ENCODE data around the gene LRBA. TPM values are rescaled to one million over a fixed set of nuclear protein-coding genes. Genes with fewer than 3 reads are reported as not detected.

The LRBA gene
- total and polyA plus RNA-seq, 5 donors from 2014 or later = 23.0 to 95.3 (median 25.4) TPM

DNA sequence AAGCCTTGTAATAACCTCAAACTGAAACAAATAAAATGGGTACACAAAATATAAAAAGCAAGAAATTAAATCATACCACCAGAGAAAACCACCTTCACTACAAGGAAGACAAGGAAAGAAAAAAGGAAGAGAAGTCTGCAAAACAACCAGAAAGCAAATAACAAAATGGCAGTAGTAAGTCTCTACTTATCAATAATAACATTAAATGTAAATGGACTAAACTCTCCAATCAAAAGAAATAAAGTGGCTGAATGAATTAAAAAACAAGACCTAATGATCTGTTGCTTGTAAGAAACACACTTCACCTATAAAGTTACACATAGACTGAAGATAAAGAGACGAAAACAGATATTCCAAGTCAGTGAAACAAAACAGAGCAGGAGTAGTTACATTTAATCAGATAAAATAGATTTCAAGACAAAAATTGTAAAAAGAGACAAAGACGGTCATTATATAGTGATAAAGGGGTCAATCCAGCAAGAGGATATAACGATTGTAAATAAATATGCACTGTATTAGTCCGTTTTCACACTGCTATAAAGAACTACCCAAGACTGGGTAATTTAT lies 289.0 kb downstream of the LRBA start:
- no peak overlapping the region for H3K27ac ChIP-seq (ENCODE audit: insufficient read depth, low read length, poor library complexity, severe bottlenecking)
- Mint-ChIP-seq H3K4me1 (peaks cover 2 to 17% (median 9%) of the 10 kb centered on the region in 4 donors), H3K36me3 (peaks cover 60% of the 10 kb centered on the region), H3K4me3 (no peak overlapping the region), H3K27me3 (no peaks in the 10 kb centered on the region), H3K9me3 (peaks cover 0 to 19% (median 3%) of the 10 kb centered on the region in 7 donors), H3K27ac (no peak overlapping the region)
- no peak overlapping the region for H3K4me3 ChIP-seq (ENCODE audit: low read depth, low read length)
- no peaks in the 10 kb centered on the region for H3K4me1 ChIP-seq (ENCODE audit: control insufficient read depth, insufficient read depth, low read length, poor library complexity, severe bottlenecking)
- no peaks in the 10 kb centered on the region for H3K27me3 ChIP-seq (ENCODE audit: control insufficient read depth, insufficient read depth, low read length)
- DNase-seq (no peak), ATAC-seq (ENCODE audit: low read depth in 2 of 2) (no peak)
- peaks cover 0 to 2% of the 10 kb centered on the region in 2 experiments for H3K9me3 ChIP-seq (ENCODE audit: control insufficient read depth in 2 of 2, low read length in 2 of 2)
- peaks cover 47% of the 10 kb centered on the region for H3K36me3 ChIP-seq (ENCODE audit: control insufficient read depth, insufficient read depth, low read length)

DNA sequence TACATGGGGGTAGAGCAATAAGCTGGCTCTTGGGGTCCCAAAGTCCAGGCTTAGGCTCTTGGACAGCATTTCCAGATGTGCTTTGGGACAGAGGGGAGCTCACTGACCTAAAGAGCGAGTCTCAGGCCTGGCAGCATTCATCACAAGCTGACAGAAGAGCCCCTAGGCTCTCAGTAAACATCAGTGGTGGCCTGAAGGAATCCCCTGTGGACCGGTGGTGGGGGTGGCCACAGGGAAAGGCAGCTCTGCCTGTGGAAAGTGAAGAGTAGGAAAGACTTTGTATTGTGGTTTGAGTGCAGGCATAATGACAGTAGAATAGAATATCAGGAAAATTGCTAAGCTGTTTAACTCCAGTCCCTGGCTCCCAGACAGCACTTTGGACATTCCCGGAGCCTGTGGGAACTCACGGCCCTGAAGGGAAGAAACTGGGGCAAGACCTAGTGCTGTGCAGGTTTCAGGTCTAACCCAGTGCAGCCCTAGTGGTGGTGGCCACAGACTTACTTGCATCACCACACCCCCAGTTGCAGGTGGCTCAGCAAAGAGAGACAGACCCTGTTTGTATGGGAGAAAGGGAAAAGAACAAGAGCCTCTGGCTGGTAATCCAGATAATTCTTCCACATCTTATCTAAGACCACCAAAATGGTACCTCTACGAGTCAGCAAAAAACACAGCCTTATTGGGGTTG lies 291.2 kb downstream of the LRBA start:
- Histone ChIP-seq H3K27ac (ENCODE audit: insufficient read depth, low read length, poor library complexity, severe bottlenecking) (no peak overlapping the region), H3K4me1 (ENCODE audit: control insufficient read depth, insufficient read depth, low read length, poor library complexity, severe bottlenecking) (no peaks in the 10 kb centered on the region), H3K36me3 (ENCODE audit: control insufficient read depth, insufficient read depth, low read length) (peaks cover 44% of the 10 kb centered on the region), H3K9me3 (ENCODE audit: control insufficient read depth in 2 of 2, low read length in 2 of 2) (peaks cover 0 to 2% of the 10 kb centered on the region in 2 experiments), H3K27me3 (ENCODE audit: control insufficient read depth, insufficient read depth, low read length) (no peaks in the 10 kb centered on the region), H3K4me3 (ENCODE audit: low read depth, low read length) (no peak overlapping the region)
- ATAC-seq (ENCODE audit: low read depth in 2 of 2) = no peak
- Mint-ChIP-seq H3K36me3 (peaks cover 52% of the 10 kb centered on the region), H3K9me3 (peaks cover 0 to 19% (median 3%) of the 10 kb centered on the region in 7 donors), H3K4me3 (no peak overlapping the region), H3K27ac (no peak overlapping the region), H3K27me3 (no peaks in the 10 kb centered on the region), H3K4me1 (peaks cover 4 to 22% (median 9%) of the 10 kb centered on the region in 4 donors)
- DNase-seq = no peak

DNA sequence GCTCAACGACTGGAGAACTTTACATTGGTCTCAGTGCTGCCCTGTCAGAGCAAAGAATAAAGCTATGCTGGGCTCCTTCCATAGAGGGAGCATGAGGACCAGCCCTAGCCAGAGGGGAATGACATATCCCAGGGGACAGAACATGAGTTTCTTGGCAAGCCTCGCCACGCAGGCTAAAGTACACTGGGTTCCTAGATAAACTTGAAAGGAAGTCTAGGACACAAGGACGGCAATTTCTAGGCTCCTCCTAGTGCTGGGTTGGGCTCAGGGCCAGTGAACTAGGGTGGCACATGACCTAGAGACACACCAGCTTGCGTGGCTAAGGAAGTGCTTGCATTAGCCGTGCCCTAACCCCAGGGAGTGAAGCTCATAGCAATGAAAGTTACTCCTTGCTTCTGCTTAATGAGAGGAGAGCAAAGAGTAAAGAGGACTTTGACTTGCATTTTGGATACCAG lies 292.1 kb downstream of the LRBA start:
- H3K4me3 ChIP-seq (ENCODE audit: low read depth, low read length) = no peak overlapping the region
- DNase-seq (no peak), ATAC-seq (ENCODE audit: low read depth in 2 of 2) (no peak)
- no peak overlapping the region for H3K27ac ChIP-seq (ENCODE audit: insufficient read depth, low read length, poor library complexity, severe bottlenecking)
- H3K9me3 ChIP-seq (ENCODE audit: control insufficient read depth in 2 of 2, low read length in 2 of 2) = peaks cover 0 to 2% of the 10 kb centered on the region in 2 experiments
- Mint-ChIP-seq H3K4me1 (peaks cover 4 to 17% (median 8%) of the 10 kb centered on the region in 4 donors), H3K4me3 (no peak overlapping the region), H3K27ac (no peak overlapping the region), H3K27me3 (no peaks in the 10 kb centered on the region), H3K36me3 (peaks cover 45% of the 10 kb centered on the region), H3K9me3 (peaks cover 0 to 15% (median 0%) of the 10 kb centered on the region in 7 donors)
- peaks cover 41% of the 10 kb centered on the region for H3K36me3 ChIP-seq (ENCODE audit: control insufficient read depth, insufficient read depth, low read length)
- no peaks in the 10 kb centered on the region for H3K4me1 ChIP-seq (ENCODE audit: control insufficient read depth, insufficient read depth, low read length, poor library complexity, severe bottlenecking)
- no peaks in the 10 kb centered on the region for H3K27me3 ChIP-seq (ENCODE audit: control insufficient read depth, insufficient read depth, low read length)

DNA sequence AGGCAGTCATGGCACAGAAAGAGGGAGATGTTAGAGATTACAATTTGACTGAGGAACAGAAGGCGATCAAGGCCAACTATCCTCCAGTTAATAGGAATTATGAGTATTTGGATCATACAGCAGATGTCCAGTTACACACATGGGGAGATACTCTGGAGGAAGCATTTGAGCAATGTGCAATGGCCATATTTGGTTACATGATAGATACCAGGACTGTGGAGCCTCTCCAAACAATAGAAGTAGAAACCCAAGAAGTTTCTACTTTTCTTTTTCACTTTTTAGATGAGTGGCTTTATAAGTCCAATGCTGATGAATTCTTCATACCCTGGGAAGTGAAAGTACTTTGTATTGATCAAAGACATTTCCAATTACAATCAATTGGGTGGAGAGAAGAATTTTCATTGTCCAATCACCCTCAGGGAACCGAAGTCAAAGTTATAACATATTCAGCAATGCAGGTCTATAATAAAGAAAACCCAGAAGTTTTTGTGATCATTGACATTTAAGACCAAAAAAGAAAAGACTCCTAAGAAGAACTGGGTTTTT lies 294.0 kb downstream of the LRBA start:
- DNase-seq = no peak
- Mint-ChIP-seq H3K4me3 (no peak overlapping the region), H3K36me3 (peaks cover 29% of the 10 kb centered on the region), H3K9me3 (peaks cover 0 to 7% (median 0%) of the 10 kb centered on the region in 7 donors), H3K27me3 (no peaks in the 10 kb centered on the region), H3K4me1 (peaks cover 4 to 17% (median 7%) of the 10 kb centered on the region in 4 donors), H3K27ac (peak overlapping the region in 1 of 3 donors; percentile 26)
- H3K4me1 ChIP-seq (ENCODE audit: control insufficient read depth, insufficient read depth, low read length, poor library complexity, severe bottlenecking) = no peaks in the 10 kb centered on the region
- H3K27ac ChIP-seq (ENCODE audit: insufficient read depth, low read length, poor library complexity, severe bottlenecking) = no peak overlapping the region
- H3K9me3 ChIP-seq (ENCODE audit: control insufficient read depth in 2 of 2, low read length in 2 of 2) = no peaks in the 10 kb centered on the region
- ATAC-seq (ENCODE audit: low read depth in 2 of 2) = no peak
- no peak overlapping the region for H3K4me3 ChIP-seq (ENCODE audit: low read depth, low read length)
- H3K27me3 ChIP-seq (ENCODE audit: control insufficient read depth, insufficient read depth, low read length) = no peaks in the 10 kb centered on the region
- H3K36me3 ChIP-seq (ENCODE audit: control insufficient read depth, insufficient read depth, low read length) = peaks cover 22% of the 10 kb centered on the region

DNA sequence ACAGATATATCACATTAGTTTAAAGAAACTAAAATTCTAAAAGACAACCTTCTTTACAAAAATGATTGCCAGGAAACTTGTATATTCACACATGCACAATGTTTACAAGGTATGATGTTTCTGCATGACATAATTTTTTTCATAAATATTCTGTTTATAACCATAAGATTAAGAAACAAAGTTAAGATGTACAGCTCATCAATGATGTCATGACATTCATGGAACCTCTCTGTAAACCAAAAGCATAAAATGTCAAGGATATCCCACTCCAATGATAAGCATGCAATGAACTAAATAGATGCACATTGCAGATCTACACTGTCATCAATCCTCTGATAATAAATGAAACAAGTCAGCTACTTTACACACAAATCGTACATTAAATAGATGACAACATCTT lies 297.1 kb downstream of the LRBA start:
- no peaks in the 10 kb centered on the region for H3K36me3 ChIP-seq (ENCODE audit: control insufficient read depth, insufficient read depth, low read length)
- H3K9me3 ChIP-seq (ENCODE audit: control insufficient read depth in 2 of 2, low read length in 2 of 2) = no peaks in the 10 kb centered on the region
- H3K27me3 Mint-ChIP-seq = no peaks in the 10 kb centered on the region
- DNase-seq = no peak
- no peaks in the 10 kb centered on the region for H3K9me3 Mint-ChIP-seq
- no peak overlapping the region for H3K27ac Mint-ChIP-seq
- no peak overlapping the region for H3K27ac ChIP-seq (ENCODE audit: insufficient read depth, low read length, poor library complexity, severe bottlenecking)
- no peak for ATAC-seq (ENCODE audit: low read depth in 2 of 2)
- no peak overlapping the region for H3K4me3 ChIP-seq (ENCODE audit: low read depth, low read length)
- H3K4me3 Mint-ChIP-seq = no peak overlapping the region
- no peaks in the 10 kb centered on the region for H3K4me1 ChIP-seq (ENCODE audit: control insufficient read depth, insufficient read depth, low read length, poor library complexity, severe bottlenecking)
- H3K36me3 Mint-ChIP-seq = peaks cover 20% of the 10 kb centered on the region
- H3K27me3 ChIP-seq (ENCODE audit: control insufficient read depth, insufficient read depth, low read length) = no peaks in the 10 kb centered on the region
- peaks cover 7 to 15% (median 10%) of the 10 kb centered on the region in 4 donors for H3K4me1 Mint-ChIP-seq

DNA sequence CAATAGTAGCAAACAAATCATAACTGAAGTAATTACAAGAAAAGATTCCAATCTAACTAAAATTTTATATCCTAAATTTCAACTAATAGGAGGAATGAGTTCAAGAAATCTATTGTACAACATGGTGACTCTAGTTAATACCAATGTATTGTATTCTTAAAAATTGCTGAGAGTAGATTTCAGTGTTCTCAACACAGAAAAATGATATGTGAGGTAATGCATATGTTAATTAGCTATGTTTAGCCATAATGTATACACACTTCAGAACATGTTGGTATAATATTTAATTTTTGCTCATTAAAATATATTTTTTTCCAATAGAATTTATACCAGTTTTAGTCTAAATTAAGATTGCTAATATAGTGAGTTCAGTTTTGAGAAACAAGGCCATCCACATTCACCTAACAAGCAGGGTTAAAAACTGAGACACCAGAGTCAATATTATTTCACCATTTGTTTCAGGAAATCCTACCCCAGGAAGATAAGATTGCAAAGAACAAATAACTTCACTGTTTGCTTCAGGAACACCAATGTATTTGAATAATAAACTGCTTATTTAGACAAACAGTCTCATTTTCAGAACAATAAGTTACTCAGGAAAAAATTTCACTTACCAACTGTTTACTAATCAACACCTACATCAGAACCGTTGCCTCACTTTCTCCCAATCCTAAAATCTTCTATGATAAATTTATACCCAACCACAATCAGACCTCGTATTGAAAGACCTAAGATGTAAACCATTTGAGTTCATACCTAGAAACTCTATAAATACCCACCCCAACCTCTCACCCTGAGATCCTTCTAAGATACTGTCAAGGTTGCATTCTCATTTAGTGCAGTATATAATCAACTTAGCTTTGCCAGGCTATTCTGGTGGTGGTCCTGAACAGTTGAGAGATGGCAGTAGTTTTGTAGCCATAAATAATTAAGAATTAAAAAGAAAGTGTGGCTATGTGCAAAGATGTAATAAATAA lies 300.3 kb downstream of the LRBA start:
- H3K27ac ChIP-seq (ENCODE audit: insufficient read depth, low read length, poor library complexity, severe bottlenecking) = no peak overlapping the region
- DNase-seq (no peak), ATAC-seq (ENCODE audit: low read depth in 2 of 2) (no peak)
- H3K4me1 ChIP-seq (ENCODE audit: control insufficient read depth, insufficient read depth, low read length, poor library complexity, severe bottlenecking) = no peaks in the 10 kb centered on the region
- no peaks in the 10 kb centered on the region for H3K9me3 ChIP-seq (ENCODE audit: control insufficient read depth in 2 of 2, low read length in 2 of 2)
- no peak overlapping the region for H3K4me3 Mint-ChIP-seq
- no peaks in the 10 kb centered on the region for H3K27me3 Mint-ChIP-seq
- peaks cover 13% of the 10 kb centered on the region for H3K36me3 Mint-ChIP-seq
- no peaks in the 10 kb centered on the region for H3K36me3 ChIP-seq (ENCODE audit: control insufficient read depth, insufficient read depth, low read length)
- peaks cover 0 to 4% (median 0%) of the 10 kb centered on the region in 7 donors for H3K9me3 Mint-ChIP-seq
- H3K27me3 ChIP-seq (ENCODE audit: control insufficient read depth, insufficient read depth, low read length) = no peaks in the 10 kb centered on the region
- H3K4me3 ChIP-seq (ENCODE audit: low read depth, low read length) = no peak overlapping the region
- peaks cover 7 to 14% (median 10%) of the 10 kb centered on the region in 4 donors for H3K4me1 Mint-ChIP-seq
- no peak overlapping the region for H3K27ac Mint-ChIP-seq

- H3K27ac Mint-ChIP-seq = no peak overlapping the region
- H3K4me1 Mint-ChIP-seq = peaks cover 6 to 15% (median 13%) of the 10 kb centered on the region in 4 donors
- Histone ChIP-seq H3K4me1 (ENCODE audit: control insufficient read depth, insufficient read depth, low read length, poor library complexity, severe bottlenecking) (no peaks in the 10 kb centered on the region), H3K27ac (ENCODE audit: insufficient read depth, low read length, poor library complexity, severe bottlenecking) (no peak overlapping the region), H3K9me3 (ENCODE audit: control insufficient read depth in 2 of 2, low read length in 2 of 2) (no peaks in the 10 kb centered on the region), H3K27me3 (ENCODE audit: control insufficient read depth, insufficient read depth, low read length) (no peaks in the 10 kb centered on the region), H3K36me3 (ENCODE audit: control insufficient read depth, insufficient read depth, low read length) (no peaks in the 10 kb centered on the region), H3K4me3 (ENCODE audit: low read depth, low read length) (no peak overlapping the region)
- H3K27me3 Mint-ChIP-seq = no peaks in the 10 kb centered on the region
- DNase-seq (no peak), ATAC-seq (ENCODE audit: low read depth in 2 of 2) (no peak)
- H3K9me3 Mint-ChIP-seq = peaks cover 0 to 5% (median 0%) of the 10 kb centered on the region in 7 donors
- peaks cover 15% of the 10 kb centered on the region for H3K36me3 Mint-ChIP-seq
- H3K4me3 Mint-ChIP-seq = no peak overlapping the region
Observed at GRCh38 chr4:150713251-150713650, 301.8 kb downstream of the LRBA start.

Measured in CD4-positive, CD25-positive, alpha-beta regulatory T cell (primary cell).